Measurements from ENCODE around the gene PWP2. TPM values are rescaled to one million over a fixed set of nuclear protein-coding genes. Genes with fewer than 3 reads are reported as not detected.

The PWP2 gene
- polyA plus RNA-seq, 1 donor (not counting 4 experiments of a cell fraction or from before 2014, with no cell fraction given), result 27.3 TPM

DNA sequence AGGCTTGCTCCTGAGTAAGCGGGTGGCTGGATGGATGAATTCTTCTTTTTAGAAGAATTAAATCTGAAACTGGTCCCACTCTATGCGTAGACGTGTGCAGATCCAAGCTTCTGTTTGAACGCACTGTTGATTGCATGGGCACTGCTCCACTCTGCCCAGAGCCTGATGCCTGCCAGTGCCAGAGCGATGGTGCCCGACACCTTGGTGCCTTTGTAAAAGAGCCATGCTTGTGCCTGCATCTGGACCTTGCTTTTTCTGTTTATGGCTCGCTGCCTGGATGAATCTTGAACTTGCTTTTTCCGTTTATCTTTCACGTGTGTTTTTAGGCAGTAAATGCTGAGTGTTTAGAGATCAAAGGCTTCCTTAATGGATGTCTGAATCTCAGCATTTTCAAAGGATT, 15.0 kb upstream of the PWP2 start:
- peaks cover 26 to 28% of the 10 kb centered on the region in 2 experiments for H3K36me3 ChIP-seq (ENCODE audit: control insufficient read depth in 2 of 2, extremely low read depth in 1 of 2, insufficient read depth in 2 of 2, low read length in 2 of 2)
- dilution Hi-C loops (cut with MboI; ENCODE audit: extremely low pct_ligation_motif_present, low sequenced_read_pairs), result no loop called here

DNA sequence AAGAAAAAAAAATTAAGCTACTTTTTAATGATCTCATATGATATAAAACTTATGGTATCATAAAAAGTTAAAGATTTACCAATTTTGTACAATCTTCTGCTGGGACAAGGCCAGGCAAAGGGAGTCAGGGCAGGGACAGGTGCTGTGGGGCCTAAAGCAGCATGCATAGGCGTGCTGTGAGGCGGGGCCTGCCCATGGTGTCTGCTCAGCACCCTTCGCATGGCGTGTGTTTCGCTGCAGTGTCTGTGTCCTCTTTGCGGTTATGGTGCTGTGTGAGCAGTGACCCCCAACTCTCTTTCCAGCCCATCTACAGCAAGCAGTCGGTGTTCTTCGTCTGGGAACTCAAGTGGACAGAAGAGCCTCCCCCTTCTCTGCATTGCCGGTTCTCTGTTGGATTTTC, 13.4 kb upstream of the PWP2 start:
- DNase-seq (ENCODE audit: low read depth, low spot score) (no peak), FAIRE-seq (no peak)
- Histone ChIP-seq H3K27me3 (ENCODE audit: control insufficient read depth, extremely low read depth, insufficient read depth, low read length) (no peaks in the 10 kb centered on the region), H3K9me1 (ENCODE audit: control insufficient read depth, extremely low read depth, insufficient read depth, low read length) (no peaks in the 10 kb centered on the region), H3K79me2 (ENCODE audit: control insufficient read depth, insufficient read depth, low read length) (no peaks in the 10 kb centered on the region), H3K4me3 (ENCODE audit: control insufficient read depth in 2 of 3, extremely low read depth in 1 of 3, insufficient read depth in 2 of 3, low read depth in 1 of 3, low read length in 3 of 3) (no peak overlapping the region), H2AFZ (ENCODE audit: control insufficient read depth, low read length) (no peak overlapping the region), H3K27ac (ENCODE audit: control insufficient read depth, insufficient read depth, low read length) (no peak overlapping the region), H3K4me1 (ENCODE audit: control insufficient read depth, extremely low read depth, insufficient read depth, low read length) (no peaks in the 10 kb centered on the region), H3K9me3 (ENCODE audit: control insufficient read depth, low read depth, low read length) (no peaks in the 10 kb centered on the region), H3K4me2 (ENCODE audit: control insufficient read depth, extremely low read depth, insufficient read depth, low read depth, low read length) (no peak overlapping the region), H3K9ac (ENCODE audit: control insufficient read depth, extremely low read depth, insufficient read depth, low read length) (no peak overlapping the region), H4K20me1 (ENCODE audit: control insufficient read depth, extremely low read depth, insufficient read depth, low read length) (no peaks in the 10 kb centered on the region), H3K36me3 (ENCODE audit: control insufficient read depth in 2 of 2, extremely low read depth in 1 of 2, insufficient read depth in 2 of 2, low read length in 2 of 2) (peaks cover 16 to 21% of the 10 kb centered on the region in 2 experiments)
- dilution Hi-C loops (cut with MboI; ENCODE audit: extremely low pct_ligation_motif_present, low sequenced_read_pairs), result no loop called here
- TF ChIP-seq, protein P1, sequence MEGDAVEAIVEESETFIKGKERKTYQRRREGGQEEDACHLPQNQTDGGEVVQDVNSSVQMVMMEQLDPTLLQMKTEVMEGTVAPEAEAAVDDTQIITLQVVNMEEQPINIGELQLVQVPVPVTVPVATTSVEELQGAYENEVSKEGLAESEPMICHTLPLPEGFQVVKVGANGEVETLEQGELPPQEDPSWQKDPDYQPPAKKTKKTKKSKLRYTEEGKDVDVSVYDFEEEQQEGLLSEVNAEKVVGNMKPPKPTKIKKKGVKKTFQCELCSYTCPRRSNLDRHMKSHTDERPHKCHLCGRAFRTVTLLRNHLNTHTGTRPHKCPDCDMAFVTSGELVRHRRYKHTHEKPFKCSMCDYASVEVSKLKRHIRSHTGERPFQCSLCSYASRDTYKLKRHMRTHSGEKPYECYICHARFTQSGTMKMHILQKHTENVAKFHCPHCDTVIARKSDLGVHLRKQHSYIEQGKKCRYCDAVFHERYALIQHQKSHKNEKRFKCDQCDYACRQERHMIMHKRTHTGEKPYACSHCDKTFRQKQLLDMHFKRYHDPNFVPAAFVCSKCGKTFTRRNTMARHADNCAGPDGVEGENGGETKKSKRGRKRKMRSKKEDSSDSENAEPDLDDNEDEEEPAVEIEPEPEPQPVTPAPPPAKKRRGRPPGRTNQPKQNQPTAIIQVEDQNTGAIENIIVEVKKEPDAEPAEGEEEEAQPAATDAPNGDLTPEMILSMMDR (optimal IDR thresholded peaks at IDR 0.05 in 1 of 3, IDR thresholded peaks at IDR 0.05 in 1 of 3, conservative IDR thresholded peaks at IDR 0.05 in 1 of 3; ENCODE audit: extremely low read depth in 1 of 3, insufficient read depth in 2 of 3, low read length in 3 of 3), result no peak
- TF ChIP-seq EZH2 (IDR thresholded peaks at IDR 0.05; ENCODE audit: low read length), result no peak

More for the DNA sequence above, 15.0 kb upstream of the PWP2 start:
- no peak overlapping the region for H3K9ac ChIP-seq (ENCODE audit: control insufficient read depth, extremely low read depth, insufficient read depth, low read length)
- H4K20me1 ChIP-seq (ENCODE audit: control insufficient read depth, extremely low read depth, insufficient read depth, low read length), result no peaks in the 10 kb centered on the region
- DNase-seq (ENCODE audit: low read depth, low spot score), result no peak
- H2AFZ ChIP-seq (ENCODE audit: control insufficient read depth, low read length), result no peak overlapping the region
- TF ChIP-seq, protein P1 (optimal IDR thresholded peaks at IDR 0.05 in 1 of 3, IDR thresholded peaks at IDR 0.05 in 1 of 3, conservative IDR thresholded peaks at IDR 0.05 in 1 of 3; ENCODE audit: extremely low read depth in 1 of 3, insufficient read depth in 2 of 3, low read length in 3 of 3), result no peak
- TF ChIP-seq EZH2 (IDR thresholded peaks at IDR 0.05; ENCODE audit: low read length), result no peak
- no peak overlapping the region for H3K4me2 ChIP-seq (ENCODE audit: control insufficient read depth, extremely low read depth, insufficient read depth, low read depth, low read length)
- H3K9me1 ChIP-seq (ENCODE audit: control insufficient read depth, extremely low read depth, insufficient read depth, low read length), result no peaks in the 10 kb centered on the region
- FAIRE-seq, result no peak
- no peaks in the 10 kb centered on the region for H3K79me2 ChIP-seq (ENCODE audit: control insufficient read depth, insufficient read depth, low read length)
- no peaks in the 10 kb centered on the region for H3K4me1 ChIP-seq (ENCODE audit: control insufficient read depth, extremely low read depth, insufficient read depth, low read length)
- no peak overlapping the region for H3K4me3 ChIP-seq (ENCODE audit: control insufficient read depth in 2 of 3, extremely low read depth in 1 of 3, insufficient read depth in 2 of 3, low read depth in 1 of 3, low read length in 3 of 3)
- H3K27me3 ChIP-seq (ENCODE audit: control insufficient read depth, extremely low read depth, insufficient read depth, low read length), result no peaks in the 10 kb centered on the region
- no peak overlapping the region for H3K27ac ChIP-seq (ENCODE audit: control insufficient read depth, insufficient read depth, low read length)
- H3K9me3 ChIP-seq (ENCODE audit: control insufficient read depth, low read depth, low read length), result no peaks in the 10 kb centered on the region

All from keratinocyte (primary cell).